RWPE1 (cell line): Measurements from ENCODE around the gene NFATC4.

Experiments
- CTCF ChIA-PET: fragments of 350-600 bp; sonication (Branson Sonifier 250); formaldehyde crosslinking; extraction: SDS; loops from one replicate; lab custom pipeline; 2021; lab: Yijun Ruan, JAX
- POLR2A ChIA-PET: fragments of 400-600 bp; formaldehyde crosslinking; extraction: SDS; loops from one replicate; lab custom pipeline; 2020; ENCODE audit warnings: antibody characterized with exemption; ENCODE audit not compliant: low non-redundant PET; lab: Yijun Ruan, JAX
- DNase-seq: peaks from one replicate; pipeline ENCODE4 v3.0.0; 2012; ENCODE audit warnings: low spot score
- H3K27ac ChIP-seq: fragments of 450-650 bp; 2 replicates; pipeline ENCODE4 v1.5.1; 2017
- CTCF ChIP-seq: fragments of 450-650 bp; conservative IDR thresholded peaks from 2 replicates; pipeline ENCODE4 v1.5.1; 2017; ENCODE audit warnings: low read depth, mild to moderate bottlenecking

The NFATC4 gene

GRCh38 chr14:24337824-24338175, 30.2 kb upstream of the NFATC4 start:
- no peak for TF ChIP-seq CTCF
- H3K27ac ChIP-seq = no peak overlapping the region
- CTCF ChIA-PET = interaction anchor here (0.6 to 1.7 kb wide), 3 partner anchors 72 to 94 kb away, joined by 3 to 6 read pairs (median 4); no protein-coding TSS in a partner anchor
- no peak for DNase-seq
- POLR2A ChIA-PET = interaction anchor here (1.8 kb wide), 1 partner anchor 92 kb away, joined by 4 read pairs; the partner anchor contains the start of genes CBLN3 and KHNYN

DNA sequence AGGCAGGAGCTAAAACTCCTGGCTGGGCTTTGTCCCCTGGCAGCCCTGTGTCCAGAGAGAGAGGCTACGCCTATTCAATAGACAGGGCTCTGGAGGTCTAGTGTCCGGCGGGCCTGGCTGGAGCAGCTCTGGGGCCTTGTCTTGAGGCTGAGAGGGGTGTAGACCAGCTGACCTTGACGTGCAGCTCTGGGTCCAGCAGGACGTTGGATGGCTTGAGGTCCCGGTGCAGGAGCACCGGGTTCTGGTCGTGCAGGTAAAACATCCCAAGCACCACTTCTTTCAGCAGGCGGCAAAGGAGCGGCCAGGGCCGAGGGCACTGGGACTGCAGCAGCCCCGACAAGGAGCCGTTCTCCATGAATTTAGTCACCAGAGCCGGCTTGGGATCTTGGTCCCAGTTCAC, 29.1 kb upstream of the NFATC4 start:
- TF ChIP-seq CTCF = no peak
- no peak for DNase-seq
- H3K27ac ChIP-seq = no peak overlapping the region
- ChIA-PET CTCF (interaction anchor here (1.7 kb wide), 1 partner anchor 93 kb away, joined by 6 read pairs; no protein-coding TSS in a partner anchor), POLR2A (interaction anchor here (1.8 kb wide), 1 partner anchor 91 kb away, joined by 4 read pairs; the partner anchor contains the start of genes CBLN3 and KHNYN)

DNA sequence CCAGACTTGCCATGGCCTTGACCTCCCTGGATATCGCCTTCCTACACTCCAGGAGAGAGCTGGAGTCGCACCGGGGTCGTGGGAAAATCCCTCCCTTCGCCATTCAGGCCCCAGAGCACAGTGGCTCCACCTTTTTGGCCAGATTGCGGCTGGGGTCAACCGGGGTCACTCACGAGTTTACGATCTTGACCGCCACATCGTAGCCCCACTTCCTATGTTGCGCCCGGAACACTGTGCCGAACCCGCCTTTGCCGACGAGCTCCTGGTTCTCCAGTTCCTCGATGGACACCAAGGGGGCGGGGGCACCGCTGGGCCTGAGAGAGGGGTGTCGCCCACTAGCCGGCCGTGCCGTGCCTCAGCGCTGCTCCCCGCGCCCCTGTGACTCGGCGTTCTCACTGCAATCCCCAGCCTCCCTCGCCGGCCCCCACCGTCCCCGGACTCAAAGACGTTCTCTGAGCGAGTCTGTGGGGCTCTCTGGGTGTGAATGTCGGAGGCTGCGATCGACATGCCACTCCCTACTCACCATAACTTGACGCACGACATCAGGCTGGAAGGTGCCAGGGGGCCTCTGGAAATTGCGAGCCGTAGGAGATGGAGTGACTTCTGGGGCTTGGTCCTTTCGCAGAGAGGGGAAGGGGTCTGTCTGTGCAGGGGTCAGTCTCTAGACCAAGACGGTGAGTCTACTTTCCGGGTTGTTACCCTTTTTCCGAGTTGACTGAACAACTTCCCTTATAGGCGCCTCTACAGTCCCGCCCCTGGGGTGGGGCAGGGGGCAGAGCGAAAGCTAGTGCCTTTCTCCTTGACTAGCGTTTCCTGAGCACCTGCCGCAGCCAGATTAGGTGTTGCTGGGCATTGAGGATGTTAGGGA, 28.5 kb upstream of the NFATC4 start, which contains the start of gene RIPK3:
Gene RIPK3, minus strand, starts transcription at position 708 of the 868 bp plus-strand sequence. Its CDS starts 165 bp downstream, at position 543.
- CTCF ChIA-PET = interaction anchor here (1.7 kb wide), 1 partner anchor 92 kb away, joined by 6 read pairs; no protein-coding TSS in a partner anchor

DNA sequence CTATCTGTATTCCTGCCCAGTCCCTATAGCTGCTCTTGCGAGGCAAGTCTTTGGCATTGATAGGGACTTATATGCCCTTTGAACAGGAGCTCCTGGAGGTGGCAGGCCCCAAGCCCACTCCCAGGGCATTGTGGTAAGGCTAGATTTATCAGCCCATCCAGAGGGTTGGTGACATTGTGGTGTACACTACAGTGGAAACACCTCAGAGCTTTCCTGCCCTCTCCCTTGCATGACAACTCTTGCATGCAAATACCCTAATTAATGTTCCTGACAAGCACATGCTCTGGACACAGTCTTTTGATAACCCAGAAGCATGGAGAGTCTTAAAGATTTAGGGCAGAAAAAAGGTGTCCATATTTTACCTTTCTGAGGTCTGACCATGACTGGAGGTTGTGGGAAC, 27.4 kb upstream of the NFATC4 start:
- TF ChIP-seq CTCF = no peak
- ChIA-PET CTCF (interaction anchor here (0.6 kb wide), 1 partner anchor 739 kb away, joined by 3 read pairs; no protein-coding TSS in a partner anchor), POLR2A (interaction anchor here (1.0 kb wide), 1 partner anchor 90 kb away, joined by 3 read pairs; the partner anchor contains the start of gene KHNYN)
- DNase-seq = no peak
- H3K27ac ChIP-seq = no peak overlapping the region

More for the DNA sequence above, 28.5 kb upstream of the NFATC4 start, which contains the start of gene RIPK3:
- no peak within 1 kb of the TSS for H3K27ac ChIP-seq
- TF ChIP-seq CTCF = no peak
- no peak for DNase-seq
- POLR2A ChIA-PET = no interaction called here

GRCh38 chr14:24342889-24343288, 25.1 kb upstream of the NFATC4 start:
- no peak for DNase-seq
- no peak overlapping the region for H3K27ac ChIP-seq
- POLR2A ChIA-PET = no interaction called here
- TF ChIP-seq CTCF = no peak
- CTCF ChIA-PET = no interaction called here

- CTCF ChIA-PET = interaction anchor here (1.6 kb wide), 1 partner anchor 18 kb away, joined by 8 read pairs; no protein-coding TSS in a partner anchor
Measured at GRCh38 chr14:24343795-24344660, 24.0 kb upstream of the NFATC4 start.

More at GRCh38 chr14:24343795-24344660, 24.0 kb upstream of the NFATC4 start:
- DNase-seq = no peak
- no peak for TF ChIP-seq CTCF
- H3K27ac ChIP-seq = no peak overlapping the region
- POLR2A ChIA-PET = no interaction called here
